ENCODE measurements around the gene CC2D1B. TPM values are rescaled to one million over a fixed set of nuclear protein-coding genes. Genes with fewer than 3 reads are reported as not detected.

CC2D1B gene
- total and polyA plus RNA-seq, 2 experiments from 2014 or later = 5.7 to 13.1 TPM

GRCh38 chr1:52366517-52366827, 467 bp upstream of the CC2D1B start:
- ATAC-seq (no peak), DNase-seq (ENCODE audit: low spot score) (no peak)
- no peaks in the 10 kb centered on the region for H3K9me3 Mint-ChIP-seq
- H2AFZ ChIP-seq = peak overlapping the region; percentile 97
- peak overlapping the region; percentile 92 for H3K27ac Mint-ChIP-seq
- H3K36me3 Mint-ChIP-seq (ENCODE audit: low read depth) = peaks cover 27% of the 10 kb centered on the region
- peak overlapping the region; percentile 95 for H3K4me3 ChIP-seq
- H3K27me3 ChIP-seq (ENCODE audit: insufficient read depth) = no peaks in the 10 kb centered on the region
- H3K4me3 Mint-ChIP-seq = peak overlapping the region; percentile 96
- H3K4me2 ChIP-seq = peak overlapping the region; percentile 81
- H3K27ac ChIP-seq (ENCODE audit: low read depth) = peak overlapping the region; percentile 93
- H3K36me3 ChIP-seq (ENCODE audit: insufficient read depth) = peaks cover 11% of the 10 kb centered on the region; the same call in 1 of the 2 replicates
- no peak for TF ChIP-seq EZH2 (IDR thresholded peaks at IDR 0.05; ENCODE audit: low read depth, unreplicated experiment)
- no peak for TF ChIP-seq POLR2AphosphoS5 (IDR thresholded peaks at IDR 0.05; ENCODE audit: low read depth)
- TF ChIP-seq ZNF462 (CRISPR knock-in tag; IDR thresholded peaks at IDR 0.05) = no peak
- TF ChIP-seq JUNB (IDR thresholded peaks at IDR 0.05; ENCODE audit: unreplicated experiment) = no peak
- TF ChIP-seq ETS1 (IDR thresholded peaks at IDR 0.05) = no peak
- TF ChIP-seq CTCF (conservative IDR thresholded peaks at IDR 0.05; ENCODE audit: low read depth in 2 of 2) = no peak
- TF ChIP-seq STAT1 (IDR thresholded peaks at IDR 0.05; ENCODE audit: unreplicated experiment) = no peak
- TF ChIP-seq REST (IDR thresholded peaks at IDR 0.05; ENCODE audit: unreplicated experiment) = no peak
- peaks cover 18% of the 10 kb centered on the region for H3K27me3 Mint-ChIP-seq (ENCODE audit: insufficient read depth, low read depth, poor library complexity)
- peaks cover 21% of the 10 kb centered on the region for H3K4me1 ChIP-seq (ENCODE audit: insufficient read depth)
- peaks cover 11% of the 10 kb centered on the region; the same call in 1 of the 2 replicates for H3K79me2 ChIP-seq (replicated peaks; ENCODE audit: insufficient read depth)
- H4K20me1 ChIP-seq (replicated peaks; ENCODE audit: insufficient read depth) = no peaks in the 10 kb centered on the region
- peaks cover 22% of the 10 kb centered on the region; the same call in 2 of the 3 replicates for H3K4me1 Mint-ChIP-seq
- H3K9me2 ChIP-seq (ENCODE audit: insufficient read depth) = no peaks in the 10 kb centered on the region
- H3F3A ChIP-seq (replicated peaks; ENCODE audit: low read depth) = peaks cover 2% of the 10 kb centered on the region; the same call in 1 of the 2 replicates
